ENCODE measurements around the gene NEMP1.

NEMP1 gene

DNA sequence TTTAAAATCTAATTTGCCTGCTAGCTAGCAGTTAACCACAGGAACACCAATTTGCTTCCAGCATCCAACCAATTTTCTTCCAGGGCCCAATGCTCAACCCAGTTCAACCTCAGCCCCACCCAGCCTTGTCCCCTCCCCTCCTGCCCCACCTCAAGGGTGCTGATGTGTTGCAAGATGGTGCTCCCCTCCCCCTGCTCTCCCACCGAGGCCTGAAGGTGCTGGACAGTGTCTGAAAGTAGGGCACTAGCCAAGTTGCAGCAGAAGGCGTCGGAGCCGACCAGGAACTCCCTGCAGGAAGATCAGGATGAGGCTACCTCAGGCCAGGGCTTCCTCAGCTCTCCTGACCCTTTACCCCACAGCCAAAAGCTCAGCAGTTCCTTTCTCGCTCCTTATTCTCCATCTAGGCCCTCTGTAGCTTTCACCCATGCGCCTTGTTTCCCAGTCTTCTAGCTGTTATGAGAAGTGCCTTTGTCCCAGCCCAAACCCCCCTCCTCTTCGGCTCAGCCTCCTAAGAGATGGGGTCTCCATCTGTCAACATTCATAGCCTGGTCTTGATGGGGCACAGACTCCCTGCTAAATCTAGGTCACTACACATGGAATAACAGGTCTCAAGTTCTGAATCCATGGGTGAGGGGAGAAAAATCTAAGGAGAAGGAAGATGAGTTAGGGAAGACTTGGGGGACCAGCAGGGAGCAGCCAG, 29.0 kb upstream of the NEMP1 start:
- DNase-seq, result no peak

DNA sequence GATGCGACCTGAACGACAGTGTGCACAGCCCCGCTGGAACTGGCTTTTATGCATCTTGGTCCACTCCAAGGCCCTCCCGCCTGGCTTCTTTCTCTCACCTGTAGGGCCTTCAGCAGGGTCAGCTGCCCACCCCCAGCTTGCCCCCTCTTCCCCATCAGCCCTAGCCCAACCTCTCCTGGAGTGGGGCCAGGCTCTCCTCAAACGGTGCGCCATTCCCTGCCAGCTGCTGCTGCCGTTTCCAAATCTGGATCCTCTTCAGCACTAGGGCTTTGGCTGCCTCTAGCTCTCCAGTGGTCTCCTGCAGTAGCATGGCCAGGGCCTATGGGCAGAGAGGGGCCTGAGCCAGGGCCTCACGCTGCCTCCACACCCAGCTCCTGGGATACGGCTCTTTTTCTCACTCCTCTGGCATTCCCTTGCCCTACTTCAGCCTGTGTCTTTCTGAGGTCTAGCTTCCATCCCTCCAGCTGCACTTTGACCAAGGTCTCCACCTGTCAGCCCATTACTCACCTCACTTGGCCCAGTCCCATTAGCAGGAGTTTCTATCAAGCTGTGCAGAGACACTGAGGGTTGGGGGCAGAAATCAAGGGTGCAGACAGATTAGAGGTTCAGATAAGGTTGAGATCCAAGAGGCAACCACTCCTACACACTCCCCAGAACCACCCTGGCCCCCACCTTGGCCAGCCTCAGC, 27.6 kb upstream of the NEMP1 start:
- DNase-seq, result no peak

DNA sequence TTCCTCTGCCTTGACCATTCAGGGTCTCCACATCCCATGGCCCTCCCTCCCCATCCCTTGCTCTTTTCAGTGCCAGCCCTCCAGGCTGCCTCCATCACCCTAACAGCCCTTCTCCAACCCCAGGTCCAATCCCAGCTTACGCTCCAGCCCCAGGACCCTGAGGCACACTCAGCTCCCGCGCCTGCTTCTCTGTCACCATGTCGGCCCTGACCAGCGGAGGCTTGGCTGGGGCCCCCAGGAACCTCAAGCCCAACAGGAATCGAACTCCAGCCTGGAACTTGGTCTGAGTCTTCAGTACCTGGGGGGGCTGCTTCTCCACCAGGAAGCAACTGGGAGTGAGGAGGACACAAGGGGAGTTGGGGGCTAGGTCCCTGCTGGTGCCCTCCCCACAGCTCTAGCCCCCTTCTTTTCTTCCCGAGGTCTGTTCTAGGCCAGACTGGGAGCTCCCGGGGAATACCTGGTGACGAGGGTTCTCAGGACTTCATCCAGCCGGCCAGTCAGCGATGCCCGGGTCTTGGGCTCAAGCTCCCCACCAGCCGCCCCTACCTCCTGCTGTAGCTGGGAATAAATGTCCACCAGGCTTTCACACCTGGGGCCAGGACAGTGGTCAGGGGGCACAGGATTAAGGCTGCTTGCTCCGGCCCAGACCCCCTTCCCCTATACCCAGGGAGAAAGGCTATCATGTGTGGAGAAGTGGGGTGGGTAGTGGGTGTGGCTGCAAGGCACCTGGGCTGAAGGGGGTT, 26.6 kb upstream of the NEMP1 start:
- DNase-seq, result no peak

DNA sequence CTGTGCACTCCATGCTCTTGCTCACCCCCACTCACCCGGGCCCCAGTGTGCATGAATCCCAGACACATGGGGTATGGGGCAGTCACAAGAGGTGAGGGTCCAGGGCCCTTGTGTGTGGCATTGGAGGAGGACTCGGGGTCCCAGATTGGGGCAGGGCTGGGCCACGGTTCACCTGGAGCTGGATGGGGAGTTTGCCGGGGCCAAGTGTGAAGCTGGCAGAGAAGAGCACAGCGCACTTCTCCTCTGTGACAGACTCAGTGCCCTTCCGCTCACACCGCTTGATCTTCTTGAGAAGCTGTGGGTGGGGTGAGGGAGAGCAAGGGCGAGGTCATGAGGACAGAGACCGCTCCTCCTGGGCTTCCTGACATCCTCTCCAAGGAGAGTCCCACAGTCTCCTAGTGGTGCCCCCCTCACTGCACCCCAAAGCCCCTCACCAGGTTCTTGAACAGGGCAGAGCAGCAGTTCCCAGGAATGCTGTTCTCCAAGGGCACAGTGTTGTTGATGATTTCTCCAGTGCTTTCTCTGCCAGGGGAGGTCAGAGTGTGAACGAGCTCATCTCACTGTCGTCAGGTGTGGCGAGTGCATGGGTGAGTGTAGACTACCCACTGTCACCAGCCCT, 25.8 kb upstream of the NEMP1 start:
- no peak for DNase-seq

DNA sequence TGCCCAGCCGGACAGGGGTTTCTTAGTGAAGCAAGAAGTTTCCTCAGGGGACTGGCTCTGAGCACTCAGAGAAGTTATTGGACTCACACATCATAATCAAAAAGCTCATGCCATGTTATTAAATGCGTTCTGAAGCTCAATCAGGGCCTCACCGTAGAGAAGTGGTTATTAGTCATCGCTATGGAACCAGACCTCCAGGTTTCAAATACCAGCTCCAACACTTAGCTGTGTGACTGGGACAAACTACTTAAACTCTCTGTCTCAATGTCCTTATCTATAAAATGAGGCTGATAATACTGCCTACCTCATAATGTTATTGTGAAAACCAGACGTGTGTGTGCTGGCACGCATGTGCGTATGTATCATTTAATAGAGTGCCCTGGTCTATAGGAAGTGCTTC, 25.3 kb upstream of the NEMP1 start:
- no peak for DNase-seq

DNA sequence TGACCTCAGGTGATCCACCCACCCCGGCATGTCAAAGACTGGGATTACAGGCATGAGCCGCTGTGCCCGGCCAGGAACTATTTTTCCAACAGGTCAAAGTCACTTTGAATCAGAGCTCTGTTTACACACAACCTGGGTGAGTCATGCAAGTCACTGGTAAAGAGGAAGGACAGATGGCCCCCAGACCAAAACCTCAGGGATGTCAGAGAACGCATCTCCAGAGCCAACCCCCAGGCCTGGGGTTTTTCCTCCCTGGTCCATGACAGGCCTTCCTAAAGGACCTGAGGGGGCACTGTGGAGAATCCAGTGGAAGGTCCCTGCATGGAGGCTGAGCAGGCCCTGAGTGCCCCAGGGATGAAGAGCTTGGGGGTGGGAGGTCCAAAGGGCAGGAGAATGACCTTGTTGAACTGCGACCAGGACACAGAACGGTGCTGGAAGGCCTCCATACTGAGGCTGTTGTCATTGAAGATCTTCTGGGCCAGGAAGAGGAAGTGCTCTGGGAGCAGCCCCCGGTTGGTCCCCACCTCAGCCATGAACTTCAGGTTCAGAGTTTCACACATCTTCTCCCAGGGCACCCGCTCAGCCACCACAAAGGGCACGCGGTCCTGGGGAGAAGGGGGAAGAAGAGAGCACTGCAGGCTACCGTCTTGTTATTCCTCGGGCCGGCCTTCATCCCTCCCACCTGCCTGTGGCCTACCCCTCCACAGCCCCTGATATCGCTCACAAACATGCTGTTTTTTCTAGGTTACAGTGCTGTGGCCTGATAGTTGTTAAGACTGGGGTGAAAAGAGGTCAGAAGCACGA, 23.5 kb upstream of the NEMP1 start:
- no peak for DNase-seq

DNA sequence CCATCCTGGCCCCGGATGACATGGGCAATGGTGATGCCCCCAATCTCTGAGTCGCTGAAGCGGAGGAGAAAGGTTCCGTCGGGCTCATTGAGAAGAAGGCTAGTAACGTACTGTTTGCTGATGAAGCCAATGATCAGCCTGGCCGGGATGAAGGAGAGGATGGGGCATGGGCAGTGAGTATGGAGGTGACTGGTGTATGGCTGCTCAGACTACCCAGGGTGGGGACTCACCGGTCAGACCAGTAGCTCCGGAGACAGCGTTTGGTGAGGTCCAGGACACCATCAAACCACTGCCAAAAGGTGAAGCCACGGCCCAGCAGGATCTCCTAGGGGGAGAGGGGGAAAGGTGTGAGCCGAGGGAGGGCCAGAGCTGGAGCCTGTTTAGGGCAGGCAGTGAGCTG, 21.2 kb upstream of the NEMP1 start:
- no peak for DNase-seq

DNA sequence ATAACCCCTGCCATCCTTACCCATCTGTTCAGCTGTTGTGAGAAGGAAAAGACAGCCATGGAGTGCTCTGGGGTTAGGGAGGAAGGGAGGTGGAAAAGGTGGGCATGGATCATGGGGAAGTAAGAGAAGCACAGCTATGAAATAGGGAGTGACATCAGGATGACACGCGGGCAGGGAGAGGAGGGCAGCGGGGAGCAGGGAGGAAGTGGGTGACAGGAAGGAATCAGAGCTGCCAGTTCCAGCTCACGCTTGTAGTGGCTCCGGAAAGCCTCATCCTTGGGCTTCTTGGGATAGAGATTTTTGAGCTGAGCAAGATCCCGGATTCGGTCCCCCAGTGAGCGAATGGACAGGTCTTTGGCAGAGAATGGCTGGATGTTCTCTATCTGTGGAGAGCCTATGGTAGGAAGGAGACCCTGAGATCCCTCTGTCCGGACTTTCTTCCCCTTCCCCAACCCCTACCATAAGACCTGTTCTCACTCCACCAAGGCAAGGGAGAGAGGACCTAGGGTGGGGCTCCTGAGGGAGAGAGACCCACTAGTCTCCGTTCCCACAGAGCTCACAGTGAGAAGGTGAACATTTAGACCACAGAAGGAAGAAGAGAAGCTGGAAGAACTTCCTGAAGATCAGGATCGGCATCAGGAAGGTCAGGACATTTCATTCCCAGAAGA, 20.6 kb upstream of the NEMP1 start:
- DNase-seq, result no peak

DNA sequence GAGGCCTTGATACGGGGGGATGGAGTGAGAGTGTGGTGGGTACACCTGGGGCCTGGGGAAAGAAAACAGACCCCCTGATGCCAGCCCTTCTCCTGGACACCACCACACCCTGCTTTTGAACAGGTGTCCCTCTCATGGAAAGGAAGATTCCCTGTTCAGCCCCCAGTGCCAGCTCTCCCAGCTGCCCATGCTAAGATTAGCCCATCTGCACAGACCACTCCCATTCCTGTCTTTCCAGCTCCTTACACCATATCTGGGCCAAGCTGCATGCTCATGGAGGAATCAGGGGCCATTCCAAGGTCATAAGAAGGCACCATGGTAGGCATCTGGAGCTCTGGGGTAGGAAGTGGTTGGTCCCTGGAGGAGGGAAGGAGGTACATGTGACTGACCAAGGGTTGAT, 20.0 kb upstream of the NEMP1 start:
- DNase-seq, result no peak

DNA sequence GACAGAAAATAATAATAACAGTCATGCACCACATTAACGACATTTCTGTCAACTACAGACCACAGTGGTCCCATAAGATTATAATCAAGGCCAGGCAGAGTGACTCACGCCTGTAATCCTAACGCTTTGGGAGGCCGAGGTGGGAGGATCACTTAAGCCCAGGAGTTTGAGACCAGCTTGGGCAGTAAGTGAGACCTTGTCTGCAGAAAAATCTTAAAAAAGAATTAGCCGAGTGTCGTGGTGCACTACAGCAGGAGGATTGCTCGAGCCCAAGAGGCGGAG, 18.9 kb upstream of the NEMP1 start:
- no peak for DNase-seq

DNA sequence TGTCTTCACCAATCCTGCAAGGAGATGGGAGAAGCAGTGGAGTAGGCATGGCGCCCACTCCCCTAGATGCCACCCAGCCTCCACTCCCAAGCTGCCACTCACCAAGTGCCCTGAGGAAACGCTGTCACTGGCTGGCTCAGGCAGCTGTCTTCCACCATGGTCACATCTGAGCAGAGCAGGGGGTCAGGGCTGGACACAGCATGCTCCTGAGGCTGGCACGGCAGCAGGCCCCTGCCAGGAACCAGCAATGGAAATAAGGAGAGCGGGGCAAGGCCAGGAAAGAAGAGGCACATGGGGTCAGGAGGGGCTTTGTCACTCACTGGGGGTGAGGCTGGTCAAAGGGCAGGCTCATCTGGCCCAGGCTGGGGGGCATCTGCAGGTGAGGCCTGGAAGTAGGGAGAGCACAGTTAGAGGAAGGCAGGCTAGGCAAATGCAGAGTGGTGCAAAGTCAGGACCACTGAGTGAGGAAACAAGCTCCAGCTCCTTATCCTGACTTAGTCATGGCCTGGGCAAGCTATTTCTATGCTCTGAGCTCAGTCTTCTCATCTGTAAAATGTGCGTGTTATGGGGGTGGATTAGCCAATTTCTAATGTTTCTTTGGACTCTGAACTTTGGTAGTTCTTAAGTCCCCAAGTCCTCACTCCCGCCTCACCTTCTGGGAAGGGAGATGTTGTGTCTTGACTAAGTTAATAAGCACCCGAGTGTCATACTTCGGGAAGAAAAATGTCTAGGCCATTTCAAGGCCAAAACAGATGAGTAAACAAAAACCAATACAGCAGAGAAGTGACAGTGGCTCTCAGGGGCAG, 18.4 kb upstream of the NEMP1 start:
- DNase-seq, result no peak

DNA sequence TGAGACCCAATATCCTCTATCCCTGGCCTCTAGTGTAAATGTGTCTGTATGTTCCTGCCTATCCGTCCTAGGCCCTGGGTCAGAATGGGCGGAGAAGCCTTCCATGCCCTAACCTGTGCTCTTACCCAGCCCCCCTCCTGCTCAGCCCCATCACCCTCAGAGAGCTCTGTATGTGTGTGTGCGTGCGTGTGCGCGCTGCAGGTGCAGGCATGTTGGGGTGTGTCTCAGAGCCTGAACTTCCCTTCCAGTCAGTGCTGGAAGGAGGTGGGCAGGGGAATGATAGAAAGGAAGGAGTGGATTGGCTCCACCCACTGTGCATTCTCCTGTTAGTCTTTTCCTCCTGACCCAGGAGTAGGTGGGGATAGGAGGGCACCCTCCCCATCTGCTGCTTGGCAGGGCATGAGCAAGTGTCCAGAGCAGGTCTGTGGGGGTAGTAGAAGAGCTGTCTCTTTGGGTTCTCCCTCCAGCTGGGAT, 17.5 kb upstream of the NEMP1 start:
- peak; percentile 87 for DNase-seq

DNA sequence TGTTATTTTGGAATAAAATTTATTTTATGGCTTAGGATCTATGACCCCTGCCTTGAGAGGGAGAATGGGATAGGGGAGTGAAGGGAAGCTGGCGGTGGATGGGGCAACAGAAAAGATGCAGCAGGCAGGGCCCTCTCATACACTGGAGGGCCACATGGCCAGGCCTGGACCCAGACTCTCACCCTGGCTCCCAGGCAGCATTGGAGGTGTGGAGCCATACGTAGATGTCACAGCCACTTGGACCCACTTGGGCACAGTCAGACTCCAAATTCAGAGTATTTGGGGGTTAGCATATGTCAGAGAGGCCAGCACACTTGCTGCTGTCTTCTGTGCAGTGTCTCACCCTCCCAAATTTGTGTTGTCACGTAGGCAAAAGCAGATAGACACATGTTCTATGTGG, 16.8 kb upstream of the NEMP1 start:
- DNase-seq, result no peak

DNA sequence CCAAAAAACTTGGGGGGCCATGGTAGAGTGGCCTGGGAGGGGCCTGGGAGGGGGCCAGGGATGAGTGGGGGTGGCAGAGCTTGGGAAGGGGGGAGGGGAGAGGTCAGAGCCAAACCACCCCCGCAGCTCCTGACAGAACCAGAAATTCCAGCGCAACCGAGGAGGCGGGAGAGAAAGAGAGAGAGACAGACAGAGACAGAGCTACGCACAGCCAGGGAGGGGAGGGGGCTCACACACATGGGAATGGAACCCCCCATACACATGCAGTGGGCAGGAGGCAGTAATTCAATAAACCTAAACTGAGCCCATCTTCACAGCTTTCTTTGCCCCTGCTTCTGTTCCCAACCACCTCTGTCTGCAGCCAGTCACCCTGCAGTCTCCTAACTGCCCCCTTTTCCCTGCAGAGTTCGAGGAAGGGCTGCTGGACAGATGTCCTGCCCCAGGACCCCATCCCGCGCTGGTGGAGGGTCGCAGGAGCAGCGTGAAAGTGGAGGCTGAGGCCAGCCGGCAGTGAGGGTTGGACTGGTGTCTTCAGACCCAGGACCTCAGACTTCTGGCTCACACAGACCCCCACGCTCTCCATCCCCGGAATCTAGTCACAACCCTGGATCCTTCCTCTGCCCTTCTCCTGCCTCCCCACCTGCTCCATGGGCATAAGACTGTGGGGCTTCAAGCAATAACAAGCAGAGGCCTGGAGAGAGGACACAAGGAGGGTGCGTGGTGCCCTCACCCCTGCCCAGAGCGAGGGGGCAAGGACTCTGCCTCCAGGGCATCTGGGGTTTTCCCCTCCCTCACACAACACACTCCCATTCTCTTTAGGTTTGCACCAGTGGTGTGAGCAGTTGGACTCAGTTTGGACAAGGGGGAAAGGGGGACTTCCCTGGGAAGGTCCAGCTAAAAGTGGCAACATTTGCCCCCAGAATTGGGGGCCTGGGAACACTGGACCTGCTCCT, 15.9 kb upstream of the NEMP1 start:
- no peak for DNase-seq

DNA sequence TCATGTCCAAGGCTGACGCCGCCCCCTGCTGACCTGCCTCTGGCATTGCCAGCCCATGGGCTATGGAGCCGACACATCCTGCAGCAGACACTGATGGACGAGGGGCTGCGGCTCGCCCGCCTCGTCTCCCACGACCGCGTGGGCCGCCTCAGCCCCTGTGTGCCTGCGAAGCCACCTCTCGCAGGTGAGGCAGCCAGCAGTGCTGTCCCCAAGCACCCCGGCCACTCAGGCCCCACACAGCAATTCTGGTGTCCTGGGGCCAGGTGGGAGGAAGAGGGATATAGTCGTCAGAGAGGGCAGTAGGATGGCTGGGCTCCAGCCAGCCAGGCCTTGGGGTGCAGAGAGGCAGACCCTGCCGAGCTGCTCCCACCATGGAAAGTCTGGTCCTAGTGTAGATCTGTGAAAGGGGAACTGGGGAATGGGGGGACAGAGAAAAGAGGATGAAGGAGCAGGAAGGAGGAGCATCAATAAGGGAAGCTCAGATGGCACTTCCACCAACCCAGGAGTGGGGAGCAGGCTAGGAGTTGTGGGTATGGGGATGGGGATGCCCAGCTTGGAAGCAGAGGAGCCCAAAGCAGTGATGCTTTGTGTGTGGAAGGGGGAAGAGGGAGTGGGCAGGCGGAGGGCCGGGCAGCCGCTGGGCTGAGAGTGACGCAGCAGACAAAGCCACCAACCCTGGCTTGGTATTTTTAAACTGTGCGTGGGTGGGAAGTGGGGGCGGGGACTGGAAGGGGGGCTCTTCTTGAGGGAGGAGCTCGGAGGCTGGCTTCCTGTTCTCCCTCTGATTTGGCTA, 15.0 kb upstream of the NEMP1 start:
- no peak for DNase-seq

DNA sequence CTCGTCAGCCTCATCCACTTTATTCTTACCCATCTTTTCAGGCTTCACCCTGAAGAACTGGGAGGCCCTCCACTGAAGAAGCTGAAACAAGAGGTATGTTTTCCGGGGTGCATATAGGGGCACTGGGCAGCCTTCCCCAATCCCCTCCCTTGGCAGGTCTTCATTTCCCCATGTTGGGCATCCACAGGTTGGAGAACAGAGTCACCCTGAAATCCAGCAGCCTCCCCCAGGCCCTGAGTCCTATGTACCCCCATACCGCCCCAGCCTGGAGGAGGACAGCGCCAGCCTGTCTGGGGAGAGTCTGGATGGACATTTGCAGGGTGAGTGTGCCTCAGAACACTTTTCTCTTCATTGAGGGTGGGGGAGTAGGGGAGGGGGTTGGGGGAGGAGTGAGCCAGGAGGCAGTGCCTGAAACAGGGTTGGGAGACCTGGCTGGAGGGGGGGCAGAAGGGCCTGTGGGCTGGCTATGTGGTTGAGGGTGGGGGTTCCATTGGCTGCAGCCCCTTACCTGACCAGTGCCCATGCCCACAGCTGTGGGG, 14.4 kb upstream of the NEMP1 start:
- DNase-seq, result no peak

DNA sequence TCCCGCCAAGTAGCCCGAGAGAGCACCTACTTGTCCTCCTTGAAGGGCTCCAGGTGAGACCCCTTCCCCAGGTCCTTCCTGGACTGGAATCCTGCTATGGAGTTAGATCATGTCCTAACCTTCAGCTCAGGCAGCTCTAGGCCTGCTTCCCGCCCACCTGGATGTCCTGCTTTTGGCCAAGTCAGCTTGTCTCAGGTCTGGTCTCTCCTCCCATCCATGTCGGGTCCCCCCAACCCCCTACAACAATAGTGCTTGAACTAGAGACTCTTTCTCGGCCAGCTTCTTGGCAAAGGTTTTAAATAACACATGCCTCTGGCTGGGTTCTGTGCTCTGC, 13.9 kb upstream of the NEMP1 start:
- no peak for DNase-seq

DNA sequence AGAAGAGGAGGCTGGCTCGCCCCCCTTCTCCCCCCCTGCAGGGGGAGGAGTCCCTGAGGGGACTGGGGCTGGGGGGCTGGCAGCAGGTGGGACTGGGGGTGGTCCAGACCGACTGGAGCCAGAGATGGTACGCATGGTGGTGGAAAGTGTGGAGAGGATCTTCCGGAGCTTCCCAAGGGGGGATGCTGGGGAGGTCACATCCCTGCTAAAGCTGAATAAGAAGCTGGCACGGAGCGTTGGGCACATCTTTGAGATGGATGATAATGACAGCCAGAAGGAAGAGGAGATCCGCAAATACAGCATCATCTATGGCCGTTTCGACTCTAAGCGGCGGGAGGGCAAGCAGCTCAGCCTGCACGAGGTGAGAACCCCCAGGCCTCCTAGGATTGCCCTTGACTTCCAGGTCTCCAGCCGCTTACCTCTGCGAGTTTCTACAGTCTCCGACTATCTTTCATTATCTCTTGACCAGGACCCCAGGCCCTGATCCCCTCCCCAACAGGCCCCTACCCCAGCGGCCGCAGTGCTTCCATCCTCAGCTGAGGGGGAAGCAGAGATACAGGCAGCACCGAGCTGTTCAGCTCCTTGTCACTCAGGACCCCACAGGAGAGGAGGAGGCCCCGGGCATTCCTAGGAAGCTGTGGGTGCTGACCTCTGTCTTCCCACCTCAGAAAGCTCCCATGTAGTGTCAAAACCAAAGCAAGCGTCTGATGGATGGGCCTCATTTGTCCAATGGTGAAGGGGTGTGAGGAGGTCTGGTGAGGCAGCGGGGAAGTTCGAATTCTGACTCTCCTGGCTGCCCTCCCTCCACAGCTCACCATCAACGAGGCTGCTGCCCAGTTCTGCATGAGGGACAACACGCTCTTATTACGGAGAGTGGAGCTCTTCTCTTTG, 13.3 kb upstream of the NEMP1 start:
- no peak for DNase-seq

Measured in NCI-H510A (cell line).